ENCODE data around the gene ZEB2. TPM values are rescaled to one million over a fixed set of nuclear protein-coding genes. Genes with fewer than 3 reads are reported as not detected.

The ZEB2 gene
- total RNA-seq, 1 donor from 2014 or later = 106 TPM

DNA sequence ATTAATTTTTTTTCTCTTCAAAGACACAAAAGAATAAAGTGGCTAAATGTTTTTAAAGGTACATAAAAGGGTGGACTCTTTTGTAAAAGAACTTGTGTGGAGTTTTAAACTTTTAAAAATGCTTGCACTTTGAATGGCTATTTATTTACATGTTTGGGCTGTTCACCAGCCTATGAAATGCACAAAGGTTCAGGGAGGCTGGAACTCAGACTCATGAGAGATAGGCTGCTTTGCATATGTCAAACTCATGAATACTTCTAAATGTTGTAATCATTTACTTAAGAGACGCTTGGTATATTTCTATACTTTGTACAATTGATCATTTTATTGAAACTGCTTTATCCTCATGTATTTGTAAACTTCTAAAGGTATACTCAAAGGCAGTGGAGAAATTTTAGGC lies 79.9 kb downstream of the ZEB2 start:
- H3K4me3 ChIP-seq = no peak overlapping the region
- peaks cover 31% of the 10 kb centered on the region for H3F3A ChIP-seq (ENCODE audit: low read depth)
- no peak overlapping the region for H2AFZ ChIP-seq (replicated peaks)
- peaks cover 14% of the 10 kb centered on the region for H3K36me3 Mint-ChIP-seq
- peaks cover 63% of the 10 kb centered on the region for H3K4me1 ChIP-seq
- H3K79me2 ChIP-seq (ENCODE audit: low read depth) = peaks cover 100% of the 10 kb centered on the region
- no peak overlapping the region for H3K9ac ChIP-seq
- H3K27ac ChIP-seq = peak overlapping the region; percentile 75
- peaks cover 69% of the 10 kb centered on the region for H3K4me1 Mint-ChIP-seq
- TF ChIP-seq EZH2 (IDR thresholded peaks at IDR 0.05) (no peak), EZH2phosphoT487 (IDR thresholded peaks at IDR 0.05) (no peak)
- TF ChIP-seq, protein P1, sequence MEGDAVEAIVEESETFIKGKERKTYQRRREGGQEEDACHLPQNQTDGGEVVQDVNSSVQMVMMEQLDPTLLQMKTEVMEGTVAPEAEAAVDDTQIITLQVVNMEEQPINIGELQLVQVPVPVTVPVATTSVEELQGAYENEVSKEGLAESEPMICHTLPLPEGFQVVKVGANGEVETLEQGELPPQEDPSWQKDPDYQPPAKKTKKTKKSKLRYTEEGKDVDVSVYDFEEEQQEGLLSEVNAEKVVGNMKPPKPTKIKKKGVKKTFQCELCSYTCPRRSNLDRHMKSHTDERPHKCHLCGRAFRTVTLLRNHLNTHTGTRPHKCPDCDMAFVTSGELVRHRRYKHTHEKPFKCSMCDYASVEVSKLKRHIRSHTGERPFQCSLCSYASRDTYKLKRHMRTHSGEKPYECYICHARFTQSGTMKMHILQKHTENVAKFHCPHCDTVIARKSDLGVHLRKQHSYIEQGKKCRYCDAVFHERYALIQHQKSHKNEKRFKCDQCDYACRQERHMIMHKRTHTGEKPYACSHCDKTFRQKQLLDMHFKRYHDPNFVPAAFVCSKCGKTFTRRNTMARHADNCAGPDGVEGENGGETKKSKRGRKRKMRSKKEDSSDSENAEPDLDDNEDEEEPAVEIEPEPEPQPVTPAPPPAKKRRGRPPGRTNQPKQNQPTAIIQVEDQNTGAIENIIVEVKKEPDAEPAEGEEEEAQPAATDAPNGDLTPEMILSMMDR (IDR thresholded peaks at IDR 0.05) = no peak
- DNase-seq (ENCODE audit: low spot score) = no peak
- H3K9me3 ChIP-seq (ENCODE audit: low read depth) = no peaks in the 10 kb centered on the region
- H4K20me1 ChIP-seq (ENCODE audit: low read depth) = peaks cover 66% of the 10 kb centered on the region
- H3K4me2 ChIP-seq = peak overlapping the region; percentile 49
- no peak overlapping the region for H3K4me3 Mint-ChIP-seq
- H3K27me3 Mint-ChIP-seq (ENCODE audit: insufficient read depth, low read depth) = no peaks in the 10 kb centered on the region
- no peak overlapping the region for H3K27ac Mint-ChIP-seq
- H3K27me3 ChIP-seq = no peaks in the 10 kb centered on the region
- H3K9me3 Mint-ChIP-seq = no peaks in the 10 kb centered on the region
- no peaks in the 10 kb centered on the region for H3K36me3 ChIP-seq

DNA sequence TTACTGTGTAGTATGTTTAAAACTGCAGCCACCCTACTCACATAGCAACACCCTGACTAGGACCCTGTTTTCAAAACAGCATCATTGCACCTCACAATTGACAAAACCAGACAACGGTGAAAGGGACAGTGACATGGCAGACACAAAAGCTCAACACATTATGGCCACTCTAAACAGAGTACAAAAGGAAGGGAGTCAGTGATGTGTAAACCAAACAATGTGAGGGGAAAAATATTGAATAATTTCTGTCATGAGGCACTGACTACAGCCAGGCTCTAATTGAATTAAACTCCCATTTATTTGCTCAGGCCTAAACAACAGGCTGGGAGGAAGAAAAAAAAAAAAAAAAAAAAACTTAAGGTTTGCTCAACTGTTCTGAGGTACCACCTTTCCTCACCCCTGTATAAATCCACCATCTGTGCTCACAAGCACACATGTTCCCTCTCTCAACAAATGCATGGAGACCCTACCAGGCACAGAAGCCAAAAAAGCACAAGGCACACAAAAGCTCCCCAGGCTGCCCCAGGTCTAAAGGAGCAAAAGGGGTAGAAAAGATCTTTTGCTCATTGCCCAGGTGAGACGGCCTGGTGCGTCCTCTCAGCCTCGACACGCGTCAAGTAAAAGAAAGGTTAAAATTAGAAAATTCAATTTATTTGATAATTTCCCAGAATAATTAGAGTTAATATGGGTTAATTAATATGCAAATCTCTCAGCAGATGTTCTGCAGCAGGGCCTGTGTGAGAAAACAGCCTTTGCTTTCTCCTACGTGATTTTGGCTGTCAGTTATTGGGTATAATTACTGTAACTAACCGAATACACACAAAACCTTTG lies 80.9 kb downstream of the ZEB2 start:
- no peaks in the 10 kb centered on the region for H3K36me3 ChIP-seq
- Mint-ChIP-seq H3K4me1 (peaks cover 67% of the 10 kb centered on the region), H3K9me3 (no peaks in the 10 kb centered on the region), H3K4me3 (no peak overlapping the region), H3K27me3 (ENCODE audit: insufficient read depth, low read depth) (no peaks in the 10 kb centered on the region), H3K27ac (peak overlapping the region; percentile 83), H3K36me3 (peaks cover 20% of the 10 kb centered on the region)
- H3K9me3 ChIP-seq (ENCODE audit: low read depth) = no peaks in the 10 kb centered on the region
- no peak overlapping the region for H3K4me3 ChIP-seq
- H3K27ac ChIP-seq = peak overlapping the region; percentile 75
- H3K4me1 ChIP-seq = peaks cover 54% of the 10 kb centered on the region
- DNase-seq (ENCODE audit: low spot score) = no peak
- no peak for TF ChIP-seq EZH2 (IDR thresholded peaks at IDR 0.05)
- TF ChIP-seq EZH2phosphoT487 (IDR thresholded peaks at IDR 0.05) = no peak
- TF ChIP-seq, protein P1 (IDR thresholded peaks at IDR 0.05) = no peak
- no peaks in the 10 kb centered on the region for H3K27me3 ChIP-seq
- peaks cover 66% of the 10 kb centered on the region for H4K20me1 ChIP-seq (ENCODE audit: low read depth)
- H3K9ac ChIP-seq = no peak overlapping the region
- H3F3A ChIP-seq (ENCODE audit: low read depth) = peaks cover 21% of the 10 kb centered on the region
- H3K4me2 ChIP-seq = peak overlapping the region; percentile 49
- H3K79me2 ChIP-seq (ENCODE audit: low read depth) = peaks cover 100% of the 10 kb centered on the region
- H2AFZ ChIP-seq (replicated peaks) = no peak overlapping the region

DNA sequence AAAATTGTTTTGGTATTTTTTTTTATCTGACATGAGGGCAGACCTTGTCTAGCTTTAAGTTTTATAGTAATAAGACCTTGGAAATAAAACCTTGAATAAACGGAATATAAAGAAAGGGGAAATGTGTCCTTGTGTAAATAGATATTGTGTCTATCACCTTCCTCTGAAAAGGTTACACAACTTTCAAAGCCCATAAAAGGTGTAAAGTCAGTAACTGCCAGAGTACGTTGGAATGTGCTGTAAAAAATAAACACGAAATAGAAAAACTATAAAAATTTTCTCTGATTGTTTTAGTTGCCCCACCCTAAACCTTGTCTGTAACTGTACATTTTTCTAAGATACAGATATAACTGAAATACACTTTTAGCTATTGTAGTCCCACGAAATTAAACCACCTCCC lies 82.3 kb downstream of the ZEB2 start:
- H3K27ac ChIP-seq = no peak overlapping the region
- H3K9me3 ChIP-seq (ENCODE audit: low read depth) = no peaks in the 10 kb centered on the region
- peaks cover 57% of the 10 kb centered on the region for H3K4me1 Mint-ChIP-seq
- H3K9ac ChIP-seq = no peak overlapping the region
- no peak for DNase-seq (ENCODE audit: low spot score)
- H3K27me3 ChIP-seq = no peaks in the 10 kb centered on the region
- peaks cover 72% of the 10 kb centered on the region for H4K20me1 ChIP-seq (ENCODE audit: low read depth)
- peak overlapping the region; percentile 68 for H3K27ac Mint-ChIP-seq
- H3K36me3 Mint-ChIP-seq = peaks cover 20% of the 10 kb centered on the region
- no peak overlapping the region for H3K4me3 Mint-ChIP-seq
- H3K4me3 ChIP-seq = no peak overlapping the region
- no peak overlapping the region for H3K4me2 ChIP-seq
- H3K36me3 ChIP-seq = no peaks in the 10 kb centered on the region
- peaks cover 15% of the 10 kb centered on the region for H3F3A ChIP-seq (ENCODE audit: low read depth)
- TF ChIP-seq EZH2 (IDR thresholded peaks at IDR 0.05) (no peak), EZH2phosphoT487 (IDR thresholded peaks at IDR 0.05) (no peak)
- TF ChIP-seq, protein P1 (IDR thresholded peaks at IDR 0.05) = no peak
- H3K4me1 ChIP-seq = peaks cover 49% of the 10 kb centered on the region
- no peaks in the 10 kb centered on the region for H3K27me3 Mint-ChIP-seq (ENCODE audit: insufficient read depth, low read depth)
- H3K9me3 Mint-ChIP-seq = no peaks in the 10 kb centered on the region
- no peak overlapping the region for H2AFZ ChIP-seq (replicated peaks)
- peaks cover 100% of the 10 kb centered on the region for H3K79me2 ChIP-seq (ENCODE audit: low read depth)
